GM12801 (cell line): ENCODE measurements around the gene THOC7.

Source experiments
- TF ChIP-seq, protein P1 (sequence below): IDR thresholded peaks from one replicate; pipeline ENCODE4 v1.5.1; 2011; ENCODE audit warnings: control low read depth; ENCODE audit not compliant: insufficient read length; ENCODE audit errors: extremely low read depth

Gene THOC7

DNA sequence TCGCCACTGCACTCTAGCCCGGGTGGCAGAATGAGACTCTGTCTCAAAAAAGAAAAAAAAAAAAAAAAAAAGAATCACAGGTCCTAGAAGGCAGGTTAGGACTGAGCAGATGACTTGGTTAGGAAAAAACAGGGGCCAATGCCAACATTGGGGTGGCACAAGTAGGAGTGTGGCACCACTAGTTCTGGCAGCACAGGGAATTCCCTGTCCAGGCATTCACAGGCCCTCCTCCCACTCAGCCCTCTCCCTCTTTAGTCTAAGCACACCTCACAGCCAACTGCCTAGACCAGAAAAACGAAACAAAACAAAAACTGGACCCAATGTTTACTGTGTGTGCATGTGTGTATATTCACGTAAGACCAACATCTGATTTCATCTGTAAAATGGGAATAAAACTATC lies 10.5 kb downstream of the THOC7 start:
- TF ChIP-seq, protein P1, sequence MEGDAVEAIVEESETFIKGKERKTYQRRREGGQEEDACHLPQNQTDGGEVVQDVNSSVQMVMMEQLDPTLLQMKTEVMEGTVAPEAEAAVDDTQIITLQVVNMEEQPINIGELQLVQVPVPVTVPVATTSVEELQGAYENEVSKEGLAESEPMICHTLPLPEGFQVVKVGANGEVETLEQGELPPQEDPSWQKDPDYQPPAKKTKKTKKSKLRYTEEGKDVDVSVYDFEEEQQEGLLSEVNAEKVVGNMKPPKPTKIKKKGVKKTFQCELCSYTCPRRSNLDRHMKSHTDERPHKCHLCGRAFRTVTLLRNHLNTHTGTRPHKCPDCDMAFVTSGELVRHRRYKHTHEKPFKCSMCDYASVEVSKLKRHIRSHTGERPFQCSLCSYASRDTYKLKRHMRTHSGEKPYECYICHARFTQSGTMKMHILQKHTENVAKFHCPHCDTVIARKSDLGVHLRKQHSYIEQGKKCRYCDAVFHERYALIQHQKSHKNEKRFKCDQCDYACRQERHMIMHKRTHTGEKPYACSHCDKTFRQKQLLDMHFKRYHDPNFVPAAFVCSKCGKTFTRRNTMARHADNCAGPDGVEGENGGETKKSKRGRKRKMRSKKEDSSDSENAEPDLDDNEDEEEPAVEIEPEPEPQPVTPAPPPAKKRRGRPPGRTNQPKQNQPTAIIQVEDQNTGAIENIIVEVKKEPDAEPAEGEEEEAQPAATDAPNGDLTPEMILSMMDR = no peak

DNA sequence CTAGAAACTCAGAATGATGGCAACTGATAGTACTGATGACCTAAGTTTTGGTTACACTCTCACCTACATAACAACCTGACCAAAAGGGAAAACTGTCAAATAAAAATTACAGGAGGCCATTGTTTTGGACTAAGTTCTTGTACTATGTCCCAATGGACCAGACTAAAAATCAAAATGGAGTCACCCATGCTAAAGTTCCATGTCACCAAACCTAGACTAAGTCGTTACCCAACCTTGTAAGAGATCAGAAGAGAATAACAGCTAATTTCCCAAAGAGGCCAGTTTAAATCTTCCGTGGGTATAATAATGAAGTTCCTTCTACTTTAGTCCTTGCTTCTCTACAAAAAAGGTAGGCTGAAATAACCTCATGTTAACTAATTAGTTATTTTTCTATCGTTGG lies 12.3 kb downstream of the THOC7 start:
- TF ChIP-seq, protein P1 = no peak

GRCh38 chr3:63849175-63849574 lies 14.4 kb downstream of the THOC7 start:
- TF ChIP-seq, protein P1 = no peak

- TF ChIP-seq, protein P1 = no peak
These were observed 15.7 kb downstream of the THOC7 start for GRCh38 chr3:63847718-63848450.

DNA sequence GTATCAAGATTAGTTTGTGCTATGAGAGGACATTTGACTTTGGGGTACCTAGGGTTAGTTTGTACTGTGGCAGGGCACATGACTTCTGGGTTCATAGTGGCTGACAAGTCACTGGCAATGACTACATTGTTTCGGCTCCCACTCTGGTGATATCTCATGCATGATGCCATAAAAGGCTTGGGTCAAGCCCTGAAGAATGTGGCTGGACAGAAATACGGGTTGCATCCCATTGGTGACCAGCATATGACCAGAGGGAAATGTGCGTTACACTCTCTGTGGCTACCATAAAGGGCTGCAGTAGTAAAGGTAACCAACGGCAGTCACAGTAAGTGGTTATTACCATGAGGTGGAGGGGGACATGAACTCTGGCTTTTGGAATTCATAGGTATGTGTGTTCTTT lies 18.4 kb downstream of the THOC7 start:
- TF ChIP-seq, protein P1 = no peak

GRCh38 chr3:63842127-63842526 lies 21.5 kb downstream of the THOC7 start:
- TF ChIP-seq, protein P1 = no peak

- TF ChIP-seq, protein P1 = no peak
These were observed 21.9 kb downstream of the THOC7 start for GRCh38 chr3:63841704-63842103.
